Stimulated activated CD8-positive, alpha-beta memory T cell treated with anti-CD3 and anti-CD28 coated beads, Interleukin-15, amount 100 ng/mL, for 24 hours (primary cell): ENCODE results near the gene EXPH5.
"Not testable (repeated sequence)": the region's sequence is repeated elsewhere in the genome, so short reads cannot be mapped to it uniquely, and the experiment has no call there.

Experiments used
- DNase-seq: peaks from one replicate; pipeline ENCODE4 v3.0.0-alpha.2; 2020; ENCODE audit warnings: low read depth

EXPH5 gene

GRCh38 chr11:108606070-108606469, 12.5 kb upstream of the EXPH5 start:
- no peak for DNase-seq

DNA sequence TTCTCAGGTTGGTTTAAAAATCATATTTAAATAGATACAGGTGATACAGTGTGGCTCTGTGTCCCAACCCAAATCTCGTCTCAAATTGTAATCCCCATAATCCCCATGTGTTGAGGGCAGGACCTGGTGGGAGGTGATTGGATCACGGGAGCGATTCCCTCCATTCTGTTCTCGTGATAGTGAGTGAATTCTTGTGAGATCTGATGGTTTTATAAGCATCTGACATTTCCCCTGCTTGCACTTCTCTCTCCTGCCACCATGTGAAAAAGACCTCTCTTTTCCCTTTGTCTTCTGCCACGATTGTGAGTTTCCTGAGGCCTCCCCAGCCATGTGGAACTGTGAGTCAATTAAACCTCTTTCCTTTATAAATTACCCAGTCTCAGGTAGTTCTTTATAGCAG, 9.2 kb upstream of the EXPH5 start:
- not testable (repeated sequence) for DNase-seq

GRCh38 chr11:108601150-108601549, 7.6 kb upstream of the EXPH5 start:
- no peak for DNase-seq

GRCh38 chr11:108599978-108600377, 6.4 kb upstream of the EXPH5 start:
- DNase-seq: no peak

DNA sequence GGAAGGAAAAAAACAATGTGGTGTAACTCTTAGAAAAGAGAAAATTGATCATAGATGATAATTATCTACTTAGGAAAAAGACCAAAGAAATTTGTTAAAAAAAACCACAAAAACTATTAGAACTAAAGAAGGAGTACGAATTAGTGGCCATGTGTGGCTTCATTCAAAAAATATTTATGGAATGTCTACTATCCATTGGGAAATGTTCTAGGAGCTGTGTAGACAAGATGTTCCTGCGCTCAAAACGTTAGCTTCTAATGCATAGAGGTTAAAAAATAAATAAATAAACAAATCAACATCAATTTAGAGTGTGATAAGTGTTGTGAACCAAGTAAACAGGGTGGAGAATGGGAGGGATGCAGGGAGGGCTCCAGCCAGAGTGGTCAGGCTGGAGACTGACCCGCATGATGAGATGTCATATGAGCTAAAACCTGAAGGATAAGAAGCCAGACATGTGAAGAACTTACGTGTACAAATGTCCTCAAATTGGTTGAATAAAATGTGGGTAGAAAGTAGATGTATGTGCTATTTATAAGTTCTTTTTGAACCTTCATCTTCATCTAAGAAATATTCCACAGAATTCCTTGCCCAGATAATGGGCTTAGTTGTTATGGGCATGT, 4.3 kb upstream of the EXPH5 start:
- DNase-seq: no peak

DNA sequence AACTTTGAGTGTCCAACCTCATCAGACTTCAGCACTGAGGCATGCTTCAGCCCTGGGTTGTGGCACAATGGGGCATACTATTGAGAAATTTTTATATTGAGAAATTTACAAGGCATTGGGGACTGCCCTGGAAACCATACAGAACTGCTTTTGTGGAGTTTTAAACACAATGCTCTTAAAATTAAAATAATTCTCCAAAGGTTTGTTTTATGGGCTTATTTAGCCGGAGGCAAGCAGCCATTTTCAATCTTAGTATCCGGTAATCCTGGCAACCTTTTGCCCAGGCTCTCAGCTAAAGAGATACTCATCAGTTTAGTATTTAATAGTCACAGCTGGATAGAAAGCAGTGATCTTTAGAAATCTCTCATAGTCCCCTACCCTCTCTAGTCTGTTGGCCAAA, 3.1 kb upstream of the EXPH5 start:
- no peak for DNase-seq

DNA sequence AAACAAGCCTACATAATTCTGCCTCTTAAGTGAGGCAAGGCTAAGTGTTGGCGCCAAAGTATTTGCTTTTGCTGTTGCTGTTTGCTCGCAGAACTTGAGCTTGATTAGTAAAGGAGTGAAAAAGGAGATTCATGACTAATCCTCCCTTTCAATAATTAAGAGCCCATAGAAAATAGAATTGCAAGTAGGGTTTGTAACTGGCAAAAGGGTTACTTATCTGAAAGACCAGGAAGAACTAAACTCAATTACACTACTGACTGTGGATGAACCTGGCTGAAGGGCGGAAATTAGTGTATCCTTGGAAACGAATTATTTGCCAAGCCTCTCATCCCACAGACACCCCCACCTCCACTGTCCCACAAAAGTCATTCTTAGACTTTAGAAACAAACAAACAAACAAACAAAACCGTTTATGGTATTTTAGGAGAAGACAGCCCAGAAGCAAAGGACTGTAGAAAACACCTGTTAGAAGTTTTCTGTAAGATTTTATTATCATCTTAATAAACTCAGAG, 411 bp upstream of the EXPH5 start:
- DNase-seq: no peak

GRCh38 chr11:108592591-108593213, 866 bp downstream of the EXPH5 start:
- peak; percentile 9 for DNase-seq

DNA sequence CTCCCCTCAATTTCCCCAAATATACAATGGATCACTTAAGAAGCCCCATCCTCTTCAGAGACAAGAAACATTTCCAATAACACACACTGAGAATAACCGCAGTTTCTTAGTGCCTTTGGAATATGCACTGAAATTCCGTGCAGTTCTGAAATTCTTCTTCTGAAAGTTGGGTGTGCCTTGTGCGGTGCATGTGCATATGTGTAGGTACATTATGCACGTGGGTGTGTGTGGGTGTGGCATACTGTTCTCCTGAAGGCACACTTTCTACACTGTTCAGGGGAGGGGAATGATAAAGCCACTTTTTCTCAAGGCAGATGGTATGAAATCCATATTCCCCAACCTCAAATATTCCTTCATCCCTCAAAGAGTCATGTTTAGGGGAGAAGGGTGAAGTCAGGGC, 1.7 kb downstream of the EXPH5 start:
- DNase-seq: no peak

DNA sequence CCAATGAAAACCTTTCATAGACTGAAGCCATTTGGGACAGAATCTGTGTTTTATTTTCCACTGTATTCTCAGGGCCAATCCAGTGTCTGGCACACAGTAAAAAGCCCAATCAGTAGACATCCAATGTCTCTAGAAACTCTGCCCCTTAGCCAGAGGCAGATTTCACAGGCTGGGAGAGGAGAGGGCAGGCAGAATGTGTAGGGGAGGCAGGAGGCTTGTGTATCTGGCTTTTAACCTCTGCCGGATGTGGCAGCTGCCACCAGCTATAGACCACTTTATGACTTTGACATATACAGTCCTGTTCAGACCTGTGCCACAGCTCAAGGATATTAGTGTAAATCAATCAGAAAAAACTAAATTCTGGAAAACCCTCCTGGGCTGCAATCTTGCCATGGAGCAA, 4.4 kb downstream of the EXPH5 start:
- DNase-seq: no peak

GRCh38 chr11:108588287-108588686, 5.3 kb downstream of the EXPH5 start:
- no peak for DNase-seq

- DNase-seq: no peak
Observed at GRCh38 chr11:108587109-108587508, 6.5 kb downstream of the EXPH5 start.

- no peak for DNase-seq
Observed at GRCh38 chr11:108586600-108586999, 7.0 kb downstream of the EXPH5 start.

DNA sequence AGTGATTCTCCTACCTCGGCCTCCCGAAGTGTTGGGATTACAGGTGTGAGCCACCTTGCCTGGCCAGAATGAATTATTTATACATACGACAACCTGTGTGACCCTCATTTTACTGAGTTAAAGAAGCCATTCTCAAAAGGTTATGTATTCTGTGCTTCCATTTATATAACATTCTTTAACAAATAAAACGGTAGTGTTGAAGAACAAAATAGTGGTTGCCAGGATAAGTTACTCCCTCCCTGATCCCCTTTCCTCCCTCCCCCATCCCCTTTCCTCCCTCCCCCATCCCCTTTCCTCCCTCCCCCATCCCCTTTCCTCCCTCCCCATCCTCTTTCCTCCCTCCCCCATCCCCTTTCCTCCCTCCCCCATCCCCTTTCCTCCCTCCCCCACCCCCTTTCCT, 7.4 kb downstream of the EXPH5 start:
- DNase-seq: not testable (repeated sequence)

DNA sequence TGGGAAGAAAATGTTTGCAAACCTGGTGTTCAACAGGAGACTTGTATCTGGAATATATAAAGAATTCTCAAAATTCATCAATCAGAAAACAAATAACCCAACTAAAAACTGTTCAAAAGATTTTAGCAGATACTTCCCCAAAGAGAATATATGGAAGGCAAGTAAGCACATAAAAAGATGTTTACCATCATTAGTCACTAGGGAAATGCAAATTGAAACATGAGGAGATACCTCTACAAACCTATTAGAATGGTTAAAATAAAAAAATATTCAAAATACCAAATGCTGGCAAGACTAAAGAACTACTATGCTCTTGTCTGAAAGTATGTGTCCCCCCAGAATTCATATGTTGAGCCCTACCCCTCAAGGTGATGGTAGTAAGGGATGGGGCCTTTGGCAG, 8.6 kb downstream of the EXPH5 start:
- DNase-seq: no peak

GRCh38 chr11:108580645-108581044, 12.9 kb downstream of the EXPH5 start:
- no peak for DNase-seq

- DNase-seq: no peak
Observed at GRCh38 chr11:108580043-108580442, 13.5 kb downstream of the EXPH5 start.

- no peak for DNase-seq
Observed at GRCh38 chr11:108576523-108576922, 17.0 kb downstream of the EXPH5 start.

DNA sequence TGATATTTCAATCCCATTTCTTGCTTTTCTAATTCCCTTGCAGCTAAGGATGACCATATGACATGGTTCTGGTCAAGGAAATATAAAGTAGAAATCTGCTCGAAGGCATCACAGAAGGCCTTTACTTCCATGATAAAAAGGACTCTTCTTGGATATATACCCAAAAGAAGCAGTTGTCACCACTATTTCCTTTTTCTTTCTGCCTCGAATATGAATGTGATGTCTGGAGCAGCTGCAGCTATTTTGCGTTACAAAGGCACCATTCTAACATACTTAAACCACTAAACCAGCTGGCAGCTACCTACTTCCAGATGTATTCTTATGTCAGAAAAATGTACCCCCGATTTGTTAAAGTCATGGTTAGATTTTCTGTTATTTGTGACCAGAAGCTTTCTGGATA, 18.9 kb downstream of the EXPH5 start:
- DNase-seq: no peak

DNA sequence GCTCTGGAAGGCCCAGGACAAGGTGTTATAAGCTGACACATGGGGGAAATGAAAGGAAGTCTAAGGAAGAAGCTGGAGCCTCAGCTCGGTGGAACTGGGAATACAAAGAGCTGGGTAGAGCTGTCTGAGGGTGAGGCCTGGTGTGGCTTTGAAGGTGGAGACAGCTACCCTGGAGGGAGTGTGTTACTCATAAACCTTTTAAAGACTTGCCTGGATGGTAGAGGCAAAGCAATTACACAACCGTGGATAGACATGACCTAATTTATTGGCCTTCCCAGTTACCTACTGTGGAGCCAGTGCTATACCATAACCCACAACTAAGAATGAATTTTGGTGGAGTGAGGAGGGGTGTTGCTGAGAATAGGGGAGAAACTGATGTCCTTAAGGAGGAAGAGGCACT, 22.6 kb downstream of the EXPH5 start:
- DNase-seq: no peak

GRCh38 chr11:108569896-108570295, 23.7 kb downstream of the EXPH5 start:
- no peak for DNase-seq

DNA sequence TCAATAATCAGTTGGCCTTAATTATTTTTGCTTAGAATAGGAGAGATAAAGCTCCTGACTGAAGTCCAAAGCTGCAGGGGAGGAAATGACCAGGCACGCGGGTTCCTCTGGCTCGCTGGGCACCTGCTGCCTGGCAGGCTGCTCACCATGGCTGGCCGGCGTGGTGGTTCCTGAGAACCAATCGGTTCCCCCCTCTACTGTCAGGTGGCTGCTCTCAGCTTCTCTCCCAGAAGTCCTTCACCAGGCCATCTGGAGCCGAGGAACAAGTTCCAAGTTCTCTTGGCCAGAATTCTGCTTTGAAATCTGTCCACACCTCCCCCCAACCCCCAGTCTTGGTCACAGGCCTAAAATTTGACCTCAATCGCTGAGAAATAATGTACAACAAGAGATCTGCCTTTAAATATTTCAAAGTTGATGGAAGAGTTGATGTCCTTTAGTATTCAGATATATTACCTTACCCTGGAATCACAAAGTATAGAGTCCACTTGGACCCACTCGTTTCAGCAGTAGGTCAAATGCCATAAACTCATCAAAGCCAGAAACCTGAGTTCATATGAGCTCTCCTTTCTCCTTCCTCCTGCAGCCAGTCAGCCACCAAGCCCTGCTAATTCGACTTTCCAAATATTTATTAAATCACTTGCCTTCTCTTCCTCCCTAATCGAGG, 25.2 kb downstream of the EXPH5 start:
- no peak for DNase-seq

GRCh38 chr11:108565653-108566052, 27.9 kb downstream of the EXPH5 start:
- DNase-seq: no peak
